ENCODE results near the gene FYB1.
"Not testable (repeated sequence)": the region's sequence is repeated elsewhere in the genome, so short reads cannot be mapped to it uniquely, and the experiment has no call there.

Gene FYB1

GRCh38 chr5:39240750-39241149 lies 21.4 kb upstream of the FYB1 start:
- DNase-seq (ENCODE audit: low read depth) = no peak
- no peak for TF ChIP-seq CTCF (IDR thresholded peaks at IDR 0.05; ENCODE audit: control insufficient read depth, extremely low read depth, insufficient read depth)
- no peak overlapping the region for H3K4me3 ChIP-seq (ENCODE audit: low read depth, low read length)

GRCh38 chr5:39238366-39239105 lies 19.2 kb upstream of the FYB1 start:
- TF ChIP-seq CTCF (IDR thresholded peaks at IDR 0.05; ENCODE audit: control insufficient read depth, extremely low read depth, insufficient read depth) = no peak
- no peak for DNase-seq (ENCODE audit: low read depth)

GRCh38 chr5:39236718-39237117 lies 17.4 kb upstream of the FYB1 start:
- TF ChIP-seq CTCF (IDR thresholded peaks at IDR 0.05; ENCODE audit: control insufficient read depth, extremely low read depth, insufficient read depth) = no peak
- H3K4me3 ChIP-seq (ENCODE audit: low read depth, low read length) = no peak overlapping the region
- no peak for DNase-seq (ENCODE audit: low read depth)

More at GRCh38 chr5:39238366-39239105, 19.2 kb upstream of the FYB1 start:
- no peak overlapping the region for H3K4me3 ChIP-seq (ENCODE audit: low read depth, low read length)

- TF ChIP-seq CTCF (IDR thresholded peaks at IDR 0.05; ENCODE audit: control insufficient read depth, extremely low read depth, insufficient read depth) = no peak
- H3K4me3 ChIP-seq (ENCODE audit: low read depth, low read length) = no peak overlapping the region
- DNase-seq (ENCODE audit: low read depth) = no peak
These were observed 16.3 kb upstream of the FYB1 start for GRCh38 chr5:39235648-39236047.

- DNase-seq (ENCODE audit: low read depth); H3K4me3 ChIP-seq (ENCODE audit: low read depth, low read length): not testable (repeated sequence)
These were observed 15.1 kb upstream of the FYB1 start for GRCh38 chr5:39234494-39234893.

GRCh38 chr5:39233783-39234182 lies 14.4 kb upstream of the FYB1 start:
- TF ChIP-seq CTCF (IDR thresholded peaks at IDR 0.05; ENCODE audit: control insufficient read depth, extremely low read depth, insufficient read depth) = no peak
- H3K4me3 ChIP-seq (ENCODE audit: low read depth, low read length) = no peak overlapping the region
- DNase-seq (ENCODE audit: low read depth) = no peak

- no peak overlapping the region for H3K4me3 ChIP-seq (ENCODE audit: low read depth, low read length)
- DNase-seq (ENCODE audit: low read depth) = no peak
- TF ChIP-seq CTCF (IDR thresholded peaks at IDR 0.05; ENCODE audit: control insufficient read depth, extremely low read depth, insufficient read depth) = no peak
These were observed 12.6 kb upstream of the FYB1 start for GRCh38 chr5:39231705-39232525.
